H9 (cell line): Measurements from ENCODE around the gene ZP1. TPM values are rescaled to one million over a fixed set of nuclear protein-coding genes. Genes with fewer than 3 reads are reported as not detected.

ENCODE experiments used
- DNase-seq: peaks from one replicate; pipeline ENCODE4 v3.0.0-alpha.2; 2017
- H2AFZ ChIP-seq: one replicate; pipeline ENCODE4 v1.6.1; 2013; ENCODE audit warnings: mild to moderate bottlenecking, low read length, control low read depth, moderate library complexity
- H2AK5ac ChIP-seq: 2 replicates; pipeline ENCODE4 v1.6.1; 2013; ENCODE audit warnings: low read length, control low read depth, mixed read lengths; ENCODE audit not compliant: insufficient read length
- H2BK120ac ChIP-seq: one replicate; pipeline ENCODE4 v1.6.1; 2013; ENCODE audit warnings: low read depth, mild to moderate bottlenecking, low read length, control low read depth, inconsistent platforms; ENCODE audit not compliant: poor library complexity, severe bottlenecking
- H2BK12ac ChIP-seq: 2 replicates; pipeline ENCODE4 v1.6.1; 2013; ENCODE audit warnings: low read length, control low read depth, mixed read lengths, low read depth; ENCODE audit not compliant: insufficient read length
- H2BK15ac ChIP-seq: 2 replicates; pipeline ENCODE4 v1.6.1; 2013; ENCODE audit warnings: low read depth, low read length, control low read depth
- H2BK20ac ChIP-seq: one replicate; pipeline ENCODE4 v1.6.1; 2013; ENCODE audit warnings: low read depth, mild to moderate bottlenecking, low read length, control low read depth, inconsistent platforms; ENCODE audit not compliant: poor library complexity, severe bottlenecking
- H2BK5ac ChIP-seq: 2 replicates; pipeline ENCODE4 v1.6.1; 2013; ENCODE audit warnings: low read length, control low read depth, mixed read lengths; ENCODE audit not compliant: insufficient read length
- H3K14ac ChIP-seq: 2 replicates; pipeline ENCODE4 v1.6.1; 2013; ENCODE audit warnings: low read length, control low read depth; ENCODE audit not compliant: insufficient read depth
- H3K18ac ChIP-seq: 2 replicates; pipeline ENCODE4 v1.6.1; 2013; ENCODE audit warnings: low read depth, mild to moderate bottlenecking, mixed read lengths, low read length, control low read depth; ENCODE audit not compliant: insufficient read length
- H3K23ac ChIP-seq: 2 replicates; pipeline ENCODE4 v1.6.1; 2013; ENCODE audit warnings: low read length, control low read depth, mixed read lengths, low read depth; ENCODE audit not compliant: insufficient read length
- H3K23me2 ChIP-seq: 2 replicates; pipeline ENCODE4 v1.6.1; 2013; ENCODE audit warnings: low read depth, mild to moderate bottlenecking, mixed read lengths, low read length, control low read depth; ENCODE audit not compliant: insufficient read length, poor library complexity, severe bottlenecking
- H3K27ac ChIP-seq: 2 replicates; pipeline ENCODE4 v1.5.1; 2013; ENCODE audit warnings: low read length, control low read depth, mixed read lengths, low read depth; ENCODE audit not compliant: insufficient read length
- H3K27me3 ChIP-seq: 2 replicates; pipeline ENCODE4 v1.6.1; 2013; ENCODE audit warnings: low read length, control low read depth, inconsistent platforms; ENCODE audit not compliant: insufficient read depth
- H3K4ac ChIP-seq: 2 replicates; pipeline ENCODE4 v1.6.1; 2013; ENCODE audit warnings: low read depth, mild to moderate bottlenecking, control low read depth, inconsistent platforms, low read length, moderate library complexity
- H3K4me1 ChIP-seq: 2 replicates; pipeline ENCODE4 v1.6.1; 2013; ENCODE audit warnings: low read length, control low read depth, inconsistent platforms; ENCODE audit not compliant: insufficient read depth
- H3K4me2 ChIP-seq: 2 replicates; pipeline ENCODE4 v1.6.1; 2013; ENCODE audit warnings: low read length, control low read depth, mixed read lengths; ENCODE audit not compliant: insufficient read length, insufficient read depth
- H3K56ac ChIP-seq: 2 replicates; pipeline ENCODE4 v1.6.1; 2013; ENCODE audit warnings: low read depth, mild to moderate bottlenecking, mixed read lengths, low read length, control low read depth; ENCODE audit not compliant: insufficient read length
- H3K79me1 ChIP-seq: 2 replicates; pipeline ENCODE4 v1.6.1; 2013; ENCODE audit warnings: low read depth, mild to moderate bottlenecking, moderate library complexity, low read length, control low read depth, inconsistent platforms; ENCODE audit not compliant: insufficient read depth, poor library complexity, severe bottlenecking
- H3K79me2 ChIP-seq: 2 replicates; pipeline ENCODE4 v1.6.1; 2013; ENCODE audit warnings: low read length, control low read depth, inconsistent platforms; ENCODE audit not compliant: insufficient read depth
- H3K9ac ChIP-seq: 2 replicates; pipeline ENCODE4 v1.6.1; 2013; ENCODE audit warnings: low read length, control low read depth, mixed read lengths; ENCODE audit not compliant: insufficient read length; ENCODE audit errors: extremely low read depth
- H3K9me3 ChIP-seq: one replicate; pipeline ENCODE4 v1.6.1; 2013; ENCODE audit warnings: low read depth, low read length, inconsistent platforms; ENCODE audit not compliant: control insufficient read depth
- H3T11ph ChIP-seq: one replicate; pipeline ENCODE4 v1.6.1; 2013; ENCODE audit warnings: mild to moderate bottlenecking, low read length, control low read depth, inconsistent platforms
- H4K20me1 ChIP-seq: one replicate; pipeline ENCODE4 v1.6.1; 2013; ENCODE audit not compliant: control insufficient read depth, insufficient read length, insufficient read depth
- H4K5ac ChIP-seq: 2 replicates; pipeline ENCODE4 v1.6.1; 2013; ENCODE audit warnings: low read depth, mild to moderate bottlenecking, mixed read lengths, low read length, control low read depth; ENCODE audit not compliant: insufficient read length
- H4K8ac ChIP-seq: replicated peaks from 2 replicates; pipeline ENCODE4 v1.6.1; 2013; ENCODE audit warnings: low read length, control low read depth, mixed read lengths, low read depth; ENCODE audit not compliant: insufficient read length
- H4K91ac ChIP-seq: 2 replicates; pipeline ENCODE4 v1.6.1; 2013; ENCODE audit warnings: low read depth, mild to moderate bottlenecking, moderate library complexity, mixed read lengths, low read length, control low read depth; ENCODE audit not compliant: insufficient read length
- H3K27ac Mint-ChIP-seq, 3 experiments: 2 replicates in 2 of 3; 3 replicates in 1 of 3; pipeline ENCODE4 v1.8.0; 2020 to 2021; ENCODE audit warnings: mixed read lengths in 3 of 3, mild to moderate bottlenecking in 1 of 3, moderate library complexity in 1 of 3
- H3K27me3 Mint-ChIP-seq: 2 replicates; pipeline ENCODE4 v1.8.0; 2021; ENCODE audit warnings: low read depth, mild to moderate bottlenecking, moderate library complexity, mixed read lengths
- H3K36me3 Mint-ChIP-seq, 3 experiments: 2 replicates in 2 of 3; 3 replicates in 1 of 3; pipeline ENCODE4 v1.8.0; 2020 to 2021; ENCODE audit warnings: low read depth in 3 of 3, mixed read lengths in 3 of 3; ENCODE audit not compliant: insufficient read depth in 1 of 3
- H3K4me1 Mint-ChIP-seq, 2 experiments: 2 replicates each; pipeline ENCODE4 v1.8.0; 2020; ENCODE audit warnings: mixed read lengths in 2 of 2
- H3K4me3 Mint-ChIP-seq, 2 experiments: 2 replicates in 1 of 2; 3 replicates in 1 of 2; pipeline ENCODE4 v1.8.0; 2020 to 2021; ENCODE audit warnings: mild to moderate bottlenecking in 2 of 2, mixed read lengths in 2 of 2, moderate library complexity in 1 of 2
- H3K9me3 Mint-ChIP-seq, 2 experiments: 2 replicates in 1 of 2; 3 replicates in 1 of 2; pipeline ENCODE4 v1.8.0; 2020; ENCODE audit warnings: mild to moderate bottlenecking in 2 of 2, mixed read lengths in 2 of 2, moderate library complexity in 1 of 2
- CTCF ChIP-seq: fragments of 200-600 bp; sonication (generic); conservative IDR thresholded peaks from 3 replicates; pipeline ENCODE4 v1.8.0; 2021; ENCODE audit warnings: antibody characterized with exemption, mild to moderate bottlenecking
- WGBS: extraction: QIAGEN DNeasy Blood & Tissue Kit; methylation state at CpG from one replicate; pipeline ENCODE4 v1.1.7; 2013; ENCODE audit warnings: missing lambda C conversion rate, low lambda C conversion rate, mixed read lengths; ENCODE audit not compliant: insufficient read length; ENCODE audit errors: extremely low coverage; 5-methylcytosine and 5-hydroxymethylcytosine counted together
- total RNA-seq: library from RNA; stranded (reverse); gene quantifications from 2 replicates; pipeline ENCODE4 v1.2.1, GENCODE V29; 2021

ZP1 gene
- total RNA-seq, 1 experiment from 2014 or later = not detected

GRCh38 chr11:60890696-60891095 is 23.4 kb downstream of the ZP1 start:
- Histone ChIP-seq H3K79me2 (no peaks in the 10 kb centered on the region), H3K18ac (no peak overlapping the region), H3K9me3 (no peaks in the 10 kb centered on the region), H3K27ac (no peak overlapping the region), H4K91ac (no peak overlapping the region), H3K4ac (no peak overlapping the region), H2BK15ac (no peak overlapping the region), H4K5ac (no peak overlapping the region), H2BK12ac (no peak overlapping the region), H3K23ac (no peak overlapping the region), H3K4me2 (no peak overlapping the region), H4K8ac (no peak overlapping the region), H3K9ac (no peak overlapping the region), H3K27me3 (no peaks in the 10 kb centered on the region), H3K14ac (no peak overlapping the region; the same call in 1 of the 2 replicates), H3K56ac (no peak overlapping the region), H3K23me2 (no peaks in the 10 kb centered on the region), H3K4me1 (no peaks in the 10 kb centered on the region), H2BK120ac (no peak overlapping the region), H3K79me1 (no peaks in the 10 kb centered on the region), H2BK5ac (no peak overlapping the region), H4K20me1 (no peaks in the 10 kb centered on the region), H3T11ph (no peak overlapping the region), H2AK5ac (no peak overlapping the region), H2AFZ (no peak overlapping the region), H2BK20ac (no peak overlapping the region)
- no peaks in the 10 kb centered on the region for H3K9me3 Mint-ChIP-seq
- H3K36me3 Mint-ChIP-seq = peaks cover 12 to 59% (median 14%) of the 10 kb centered on the region in 3 experiments; a peak in 6 of 7 replicates
- no peak overlapping the region for H3K4me3 Mint-ChIP-seq
- H3K4me1 Mint-ChIP-seq = no peaks in the 10 kb centered on the region
- no peak for TF ChIP-seq CTCF
- no CpG with 5 or more reads among the region's 5 CpGs for WGBS
- H3K27ac Mint-ChIP-seq = no peak overlapping the region
- no peaks in the 10 kb centered on the region for H3K27me3 Mint-ChIP-seq
- no peak for DNase-seq
